Measurements from ENCODE around the gene YY1AP1.

YY1AP1 gene

GRCh38 chr1:155652951-155653350, 35.6 kb downstream of the YY1AP1 start:
- ChIA-PET POLR2A (no interaction called here), CTCF (interaction anchor here (1.1 to 1.4 kb wide), 2 partner anchors 76 to 460 kb away, joined by 3 to 4 read pairs; no protein-coding TSS in a partner anchor)
- DNase-seq (ENCODE audit: low read depth, low spot score) = no peak
- no peak overlapping the region for H3K4me3 ChIP-seq (ENCODE audit: low read depth, low read length)
- no peak for TF ChIP-seq CTCF (IDR thresholded peaks at IDR 0.05; ENCODE audit: insufficient read depth, low read length, missing control alignments)

DNA sequence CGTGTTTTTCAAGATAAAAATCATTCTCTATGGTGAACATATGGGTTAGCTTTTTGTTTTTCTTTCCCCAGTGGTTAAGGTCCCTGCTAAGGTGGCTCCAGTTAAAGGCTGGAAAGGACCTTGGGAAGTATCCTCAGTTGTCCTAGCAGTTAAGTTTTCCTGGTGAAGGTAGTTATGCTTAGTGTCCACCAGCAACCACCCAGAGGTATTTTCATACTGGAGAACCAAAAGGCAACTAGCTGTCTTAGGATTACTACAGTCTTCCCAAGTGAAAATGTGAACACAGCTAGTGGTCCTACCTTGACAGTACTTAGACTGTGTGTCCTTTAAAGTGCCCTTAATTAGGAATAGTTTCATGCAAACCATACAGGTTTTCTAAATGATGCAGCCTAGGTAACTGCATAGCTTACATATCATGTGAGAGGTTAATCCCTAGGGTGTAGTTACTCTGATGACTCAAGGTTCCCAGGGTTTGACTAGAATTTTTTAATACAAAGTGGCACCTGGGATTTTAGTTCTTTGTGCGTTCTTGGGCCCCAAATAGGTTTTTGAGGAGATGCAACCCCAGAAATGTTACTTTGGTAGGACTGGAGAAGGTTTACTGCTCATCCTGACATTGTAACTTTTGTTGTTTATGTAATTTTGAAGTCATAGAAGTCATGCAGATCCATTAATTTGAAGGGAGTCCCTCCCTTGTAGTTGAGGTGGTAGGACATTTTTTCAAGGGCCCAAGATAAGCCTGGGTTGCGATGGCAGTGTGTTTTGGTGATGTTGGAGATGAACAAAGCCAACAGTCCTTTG, 36.5 kb downstream of the YY1AP1 start:
- CTCF ChIA-PET = interaction anchor here (0.7 to 2.1 kb wide), 8 partner anchors 11 to 561 kb away, joined by 3 to 13 read pairs (median 3); no protein-coding TSS in a partner anchor
- POLR2A ChIA-PET = interaction anchor here (0.6 kb wide), 1 partner anchor 149 kb away, joined by 4 read pairs; no protein-coding TSS in a partner anchor
- H3K4me3 ChIP-seq (ENCODE audit: low read depth, low read length) = no peak overlapping the region
- no peak for DNase-seq (ENCODE audit: low read depth, low spot score)
- TF ChIP-seq CTCF (IDR thresholded peaks at IDR 0.05; ENCODE audit: insufficient read depth, low read length, missing control alignments) = no peak

GRCh38 chr1:155650231-155650757, 38.3 kb downstream of the YY1AP1 start:
- no peak for DNase-seq (ENCODE audit: low read depth, low spot score)
- no peak overlapping the region for H3K4me3 ChIP-seq (ENCODE audit: low read depth, low read length)
- POLR2A ChIA-PET = no interaction called here
- TF ChIP-seq CTCF (IDR thresholded peaks at IDR 0.05; ENCODE audit: insufficient read depth, low read length, missing control alignments) = no peak
- CTCF ChIA-PET = interaction anchor here (1.0 to 3.8 kb wide), 5 partner anchors 373 to 444 kb away, joined by 3 to 17 read pairs (median 3); partner anchors contain the start of gene HCN3

DNA sequence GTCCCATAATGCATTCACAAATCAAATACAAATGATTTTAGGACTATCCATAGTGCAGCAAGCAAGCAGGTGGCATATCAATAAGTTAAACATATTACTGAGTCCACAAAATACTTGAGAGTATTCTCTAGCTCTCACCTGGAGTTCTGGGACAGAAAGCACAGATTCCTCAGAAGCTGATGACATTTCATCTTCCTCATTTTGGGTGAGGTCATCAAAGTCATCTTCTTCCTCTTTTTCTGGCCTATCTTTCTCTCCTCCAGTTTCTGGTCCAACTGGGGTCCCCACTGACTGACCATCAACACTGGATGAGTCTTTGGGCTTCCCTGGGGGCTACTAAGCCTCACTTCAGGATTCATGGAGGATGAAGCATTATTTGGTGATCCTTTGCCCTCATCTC, 38.9 kb downstream of the YY1AP1 start:
- no peak for DNase-seq (ENCODE audit: low read depth, low spot score)
- H3K4me3 ChIP-seq (ENCODE audit: low read depth, low read length) = no peak overlapping the region
- ChIA-PET CTCF (interaction anchor here (1.0 to 3.8 kb wide), 3 partner anchors 382 to 443 kb away, joined by 3 to 17 read pairs (median 3); no protein-coding TSS in a partner anchor), POLR2A (no interaction called here)
- TF ChIP-seq CTCF (IDR thresholded peaks at IDR 0.05; ENCODE audit: insufficient read depth, low read length, missing control alignments) = no peak

DNA sequence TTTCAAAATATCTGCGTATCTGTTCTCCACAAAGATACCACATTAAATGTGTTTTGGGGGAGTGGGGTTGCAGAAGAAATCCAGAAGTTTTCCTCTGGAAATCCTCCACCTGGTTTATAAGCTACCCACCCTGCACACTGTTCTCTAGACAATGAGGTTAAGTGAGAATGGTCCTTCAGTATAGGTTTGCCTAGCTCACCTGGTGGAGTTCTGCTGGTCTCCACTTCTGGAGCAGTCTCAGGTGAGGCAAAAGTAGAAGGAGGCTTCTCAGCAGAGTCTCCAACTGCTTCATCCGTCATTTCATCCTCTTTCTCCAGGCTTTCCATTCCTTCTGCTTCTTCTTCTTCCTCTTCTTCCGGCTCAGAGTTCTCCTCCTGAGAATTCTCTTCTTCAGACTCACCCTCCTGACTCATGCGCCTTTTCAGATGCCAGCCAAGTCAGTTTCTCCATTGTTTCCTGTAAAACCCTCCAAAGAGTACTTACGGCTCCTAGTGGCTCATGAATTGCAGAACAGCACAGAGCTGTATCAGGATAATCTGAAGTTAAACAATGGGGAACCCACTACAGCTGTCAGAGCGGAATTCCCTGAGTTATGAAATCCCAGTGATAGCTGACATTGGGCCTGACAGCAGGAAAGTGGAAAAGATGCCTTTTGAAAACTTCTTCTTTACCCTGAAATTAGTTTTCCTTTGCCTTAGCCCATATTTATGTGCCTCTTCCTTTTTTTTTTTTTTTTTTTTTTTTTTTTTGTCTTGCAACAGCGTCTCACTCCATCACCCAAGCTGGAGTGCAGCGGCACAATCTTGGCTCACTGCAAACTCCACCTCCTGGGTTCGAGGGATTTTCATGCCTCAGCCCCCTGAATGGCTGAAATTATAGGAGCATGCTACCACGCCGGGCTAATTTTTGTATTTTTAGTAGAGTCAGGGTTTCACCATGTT, 40.1 kb downstream of the YY1AP1 start:
- POLR2A ChIA-PET = no interaction called here
- H3K4me3 ChIP-seq (ENCODE audit: low read depth, low read length) = peak overlapping the region; percentile 53
- TF ChIP-seq CTCF (IDR thresholded peaks at IDR 0.05; ENCODE audit: insufficient read depth, low read length, missing control alignments) = peak; percentile 58
- DNase-seq (ENCODE audit: low read depth, low spot score) = peak; percentile 60
- CTCF ChIA-PET = interaction anchor here (0.6 to 4.6 kb wide), 14 partner anchors 8 to 473 kb away, joined by 3 to 34 read pairs (median 4); no protein-coding TSS in a partner anchor
